COLO668 (cell line): ENCODE data around the gene FCHSD2.
"Not testable (repeated sequence)": the region's sequence is repeated elsewhere in the genome, so short reads cannot be mapped to it uniquely, and the experiment has no call there.

ENCODE experiments used
- DNase-seq: peaks from one replicate; lab custom pipeline; 2025; ENCODE audit not compliant: unreplicated experiment; lab: John Stamatoyannopoulos, UW

FCHSD2 gene

DNA sequence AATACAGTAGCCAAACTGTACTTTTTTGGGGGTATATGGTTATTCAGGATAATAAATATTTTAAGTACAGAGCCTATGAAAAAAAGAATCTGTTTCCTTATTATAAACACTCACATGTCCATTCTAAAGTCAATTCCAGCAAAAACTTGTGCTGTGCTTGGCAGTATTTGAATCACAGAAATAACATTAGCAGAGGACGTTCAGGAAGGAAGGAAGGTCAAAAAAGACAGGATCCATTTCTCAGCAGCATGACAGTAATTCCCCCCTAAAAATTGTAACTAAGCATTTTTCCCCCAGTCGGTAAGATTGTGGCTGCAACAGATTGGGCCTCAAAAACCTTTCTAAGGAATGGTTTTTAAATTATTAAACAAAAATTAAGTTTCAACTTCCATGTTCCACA is 203.1 kb downstream of the FCHSD2 start:
- DNase-seq = no peak

DNA sequence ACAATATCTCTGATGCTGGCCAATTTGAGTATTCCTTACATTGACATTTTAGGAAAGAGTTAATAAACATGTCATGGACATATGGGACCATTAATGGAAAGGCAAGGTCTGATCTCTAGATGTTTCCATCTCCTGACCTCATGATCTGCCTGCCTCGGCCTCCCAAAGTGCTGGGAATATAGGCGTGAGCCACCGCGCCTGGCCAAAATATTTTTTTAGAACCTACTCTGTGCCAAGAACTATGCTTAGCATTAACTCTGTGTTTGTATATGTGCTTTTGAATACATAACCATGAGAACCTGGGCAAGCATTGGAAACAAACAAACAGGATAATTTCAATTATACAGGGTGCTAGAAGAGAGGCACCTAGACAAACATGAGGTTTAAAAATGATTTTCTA is 204.7 kb downstream of the FCHSD2 start:
- no peak for DNase-seq

DNA sequence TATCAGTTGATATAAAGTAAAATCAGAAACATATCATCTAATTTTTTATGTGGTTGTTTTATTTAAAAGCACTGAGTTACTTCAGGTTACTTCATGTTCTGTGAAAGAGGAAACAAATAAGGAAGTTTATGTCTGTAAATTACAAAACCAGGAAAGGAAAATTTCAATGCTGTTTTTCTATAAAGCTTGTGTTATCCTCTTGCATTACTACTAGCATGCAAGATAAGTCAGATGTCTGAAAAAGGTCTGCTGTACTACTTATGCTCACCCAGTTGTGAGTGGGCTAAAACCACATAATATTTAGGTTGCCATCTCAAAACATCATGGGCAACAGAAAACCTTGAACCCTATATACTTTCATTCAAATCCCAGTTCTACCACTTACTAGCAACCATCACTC is 206.4 kb downstream of the FCHSD2 start:
- no peak for DNase-seq

DNA sequence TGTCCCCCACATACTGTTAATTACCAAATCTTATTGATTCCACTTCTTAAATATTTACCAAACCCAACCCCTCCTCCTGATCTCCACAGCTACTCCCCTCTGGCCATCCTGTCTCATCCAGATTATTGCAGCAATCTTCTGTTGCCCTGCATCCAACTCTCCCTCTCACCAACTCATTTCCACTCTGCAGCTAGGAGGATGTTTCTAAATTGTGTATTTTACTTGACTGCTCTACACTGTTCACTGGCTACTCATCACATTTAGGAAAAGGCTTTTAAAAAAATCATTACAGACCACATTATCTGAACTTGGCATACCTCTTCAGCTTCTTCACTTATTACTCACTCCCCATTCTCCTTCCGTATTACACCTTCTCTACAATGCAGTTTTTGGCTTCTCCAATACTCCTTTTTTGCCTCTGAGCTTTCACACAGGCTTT is 210.0 kb downstream of the FCHSD2 start:
- no peak for DNase-seq

DNA sequence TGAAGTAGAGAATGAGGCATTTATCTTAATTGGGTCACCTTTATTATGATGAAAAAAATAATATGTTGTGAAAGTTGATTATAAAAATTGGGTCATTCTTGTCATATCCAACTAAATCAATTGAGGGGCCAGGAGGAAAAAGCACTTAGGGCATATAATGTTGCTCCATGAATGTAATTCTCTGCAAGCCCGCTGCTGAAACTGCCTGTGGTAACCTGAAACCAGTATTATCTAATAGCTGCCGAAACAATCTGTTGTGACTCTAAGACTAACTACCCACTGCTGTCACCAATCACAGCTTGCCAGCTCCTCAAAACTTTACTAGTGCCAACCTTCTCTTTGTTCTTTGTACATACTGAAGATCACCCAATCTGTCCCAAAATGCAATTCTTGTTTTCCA is 212.1 kb downstream of the FCHSD2 start:
- no peak for DNase-seq

DNA sequence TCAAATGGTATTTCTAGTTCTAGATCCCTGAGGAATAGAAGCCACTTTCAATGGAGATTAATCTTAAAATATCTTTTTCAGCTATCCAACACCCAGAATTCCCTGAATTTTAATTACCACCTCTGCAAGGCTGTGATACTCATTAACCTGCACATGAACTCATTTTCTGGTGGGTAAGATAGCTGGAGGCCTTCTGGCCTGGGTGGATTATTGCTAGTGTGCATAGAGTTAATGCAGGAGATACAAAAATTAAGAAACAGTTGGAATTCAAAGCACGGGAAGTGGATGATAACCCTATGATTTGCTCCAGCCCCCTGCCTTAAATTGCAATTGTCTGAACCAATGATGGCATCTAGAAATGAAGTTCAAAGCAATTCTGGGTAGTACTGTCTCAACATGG is 212.9 kb downstream of the FCHSD2 start:
- no peak for DNase-seq

DNA sequence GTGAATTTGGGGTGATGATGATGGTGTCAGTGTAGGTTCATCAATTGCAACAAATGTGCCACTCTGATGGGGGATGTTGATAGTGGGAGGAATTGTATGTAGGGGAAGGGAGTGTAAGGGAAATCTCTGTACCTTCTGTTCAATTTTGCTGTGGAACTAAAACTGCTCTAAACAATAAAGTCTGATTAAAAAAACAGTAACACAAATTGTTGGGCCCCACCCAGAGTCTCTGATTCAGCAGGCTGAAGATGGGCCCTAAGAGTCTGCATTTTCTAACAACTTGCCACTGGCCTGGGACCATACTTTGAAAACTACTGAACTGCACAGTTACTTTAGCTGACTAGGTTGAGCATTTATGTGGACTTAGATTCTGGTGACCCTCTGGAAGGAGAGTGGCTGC is 214.7 kb downstream of the FCHSD2 start:
- DNase-seq = no peak

DNA sequence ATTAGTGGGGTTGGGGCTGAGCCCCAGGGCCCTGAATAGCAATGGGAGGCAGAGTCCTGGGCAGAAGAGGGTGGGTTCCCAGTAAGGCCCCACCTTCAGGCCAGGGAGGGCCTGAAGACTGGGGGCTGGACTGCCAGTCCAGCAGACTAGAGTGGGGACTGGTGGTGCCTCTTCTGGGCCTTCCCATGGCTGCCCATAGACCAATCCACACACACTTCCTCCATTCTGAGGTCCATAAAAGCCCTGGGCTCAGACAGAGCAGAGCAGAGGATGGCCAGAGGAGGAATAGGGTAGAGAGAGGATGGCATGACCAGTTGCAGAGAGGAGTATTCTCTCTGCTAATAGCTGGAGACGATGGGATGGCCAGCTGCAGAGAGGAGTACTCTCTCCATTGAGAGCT is 216.0 kb downstream of the FCHSD2 start:
- no peak for DNase-seq

DNA sequence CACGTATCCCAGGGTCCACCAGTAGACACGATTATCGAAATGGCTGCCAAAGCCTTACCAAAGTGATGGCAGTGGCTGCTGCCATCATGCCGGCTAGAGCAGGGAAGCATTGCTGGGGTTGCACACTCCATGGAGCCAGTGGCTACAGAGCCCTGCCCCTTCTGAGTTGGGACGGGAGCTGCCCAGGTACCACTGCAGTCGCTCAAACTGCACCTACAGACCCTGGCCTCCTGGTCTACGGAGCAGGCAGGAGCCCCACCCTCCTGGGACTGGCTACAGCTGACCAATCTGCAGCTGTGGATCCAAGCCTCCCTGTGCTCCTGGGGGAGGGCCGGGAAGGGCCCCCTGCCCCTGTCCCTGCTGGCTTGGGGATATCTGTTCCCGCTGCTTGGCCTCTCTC is 216.5 kb downstream of the FCHSD2 start:
- no peak for DNase-seq

DNA sequence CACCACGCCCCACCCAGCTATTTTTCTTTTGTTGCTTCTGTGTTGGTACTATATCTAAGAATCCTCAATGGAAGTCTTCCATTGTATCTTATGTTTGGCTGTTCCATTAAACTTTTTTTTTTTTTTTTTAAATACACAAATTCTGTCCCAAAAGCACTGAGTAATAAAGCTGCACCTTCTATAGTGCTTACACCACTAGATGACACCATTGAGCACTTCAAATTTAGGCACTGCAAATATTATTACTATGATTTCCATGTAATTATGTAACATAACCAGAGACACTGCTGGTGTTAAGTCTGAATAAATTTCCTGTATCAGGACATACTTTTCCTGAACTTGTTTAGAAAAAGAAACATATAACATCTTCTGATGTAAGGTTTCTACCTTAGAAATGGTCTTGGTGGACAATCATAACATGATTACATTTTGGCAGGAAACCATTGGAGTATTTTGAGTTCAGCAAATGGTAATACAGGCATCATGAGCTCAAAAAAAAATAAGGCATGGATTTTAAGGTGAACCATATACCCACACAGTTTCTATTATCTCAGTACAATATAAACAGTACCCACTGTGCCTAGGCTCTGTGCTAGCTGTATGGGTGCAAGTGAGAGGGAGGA is 217.4 kb downstream of the FCHSD2 start:
- no peak for DNase-seq

DNA sequence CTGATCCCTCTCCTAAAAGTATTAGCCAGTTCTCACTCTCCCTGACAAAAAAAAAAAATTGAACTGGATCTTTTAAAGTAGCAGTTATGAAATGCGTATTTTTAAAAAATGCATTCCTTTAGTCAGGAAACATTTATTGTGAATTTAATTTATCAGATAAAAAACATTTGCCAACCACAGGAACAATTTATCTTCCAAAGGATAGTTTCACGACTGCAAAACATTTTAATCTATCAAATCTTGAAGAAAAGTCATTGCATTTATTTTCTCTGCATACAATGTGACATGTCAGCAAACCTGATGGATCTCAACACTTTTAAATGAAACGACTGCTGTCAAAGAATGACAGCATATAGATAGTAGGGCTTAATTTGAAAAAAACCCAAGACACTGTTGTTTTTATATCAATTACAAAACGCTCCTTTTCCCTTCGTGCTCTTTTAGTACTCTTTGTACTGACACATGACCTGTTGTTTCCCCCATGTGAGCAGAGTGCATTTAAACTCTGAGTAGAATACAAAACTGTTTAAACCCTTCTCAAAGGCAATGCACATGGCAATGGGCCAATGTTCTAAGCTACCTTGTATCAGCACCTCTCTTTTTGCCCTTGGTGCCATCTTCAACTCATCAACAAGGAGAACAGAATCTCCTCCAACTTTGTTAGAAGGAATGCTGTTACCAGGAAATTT is 220.9 kb downstream of the FCHSD2 start:
- no peak for DNase-seq

DNA sequence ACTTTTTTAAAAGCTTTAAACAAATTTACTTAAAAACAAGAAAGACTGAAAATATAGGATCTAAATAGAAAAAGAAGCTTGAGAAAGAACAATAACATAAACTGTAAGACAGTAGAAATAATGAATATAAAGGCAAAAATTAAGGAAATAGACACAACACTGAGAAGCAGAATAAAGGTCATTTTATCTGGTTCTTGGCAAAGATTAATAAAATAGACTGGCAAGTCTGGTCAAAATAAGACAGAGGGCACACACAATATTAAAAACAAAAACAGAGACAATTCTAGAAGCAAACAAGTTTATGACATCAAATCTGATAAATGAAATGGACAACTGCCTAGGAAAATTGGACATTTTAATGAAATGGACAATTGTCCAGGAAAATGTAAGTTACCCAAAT is 222.1 kb downstream of the FCHSD2 start:
- no peak for DNase-seq

DNA sequence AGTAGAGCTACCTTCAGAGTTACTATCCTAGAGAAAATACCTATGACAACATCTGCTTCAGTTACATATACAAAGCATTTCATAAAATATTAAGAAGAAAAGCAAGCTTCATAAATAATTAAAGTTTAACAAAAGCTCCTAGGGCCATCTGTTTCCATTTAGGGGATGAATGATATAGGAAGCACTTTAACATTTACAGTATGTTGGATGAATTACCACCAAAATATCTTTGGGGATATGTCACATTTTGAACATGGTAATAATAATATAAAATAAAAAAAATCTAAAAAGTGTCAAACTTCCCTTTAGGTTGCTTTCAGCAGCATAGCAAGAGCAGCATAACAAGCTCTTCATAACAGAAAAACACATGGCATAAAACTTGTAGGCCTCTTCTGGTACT is 223.3 kb downstream of the FCHSD2 start:
- no peak for DNase-seq

DNA sequence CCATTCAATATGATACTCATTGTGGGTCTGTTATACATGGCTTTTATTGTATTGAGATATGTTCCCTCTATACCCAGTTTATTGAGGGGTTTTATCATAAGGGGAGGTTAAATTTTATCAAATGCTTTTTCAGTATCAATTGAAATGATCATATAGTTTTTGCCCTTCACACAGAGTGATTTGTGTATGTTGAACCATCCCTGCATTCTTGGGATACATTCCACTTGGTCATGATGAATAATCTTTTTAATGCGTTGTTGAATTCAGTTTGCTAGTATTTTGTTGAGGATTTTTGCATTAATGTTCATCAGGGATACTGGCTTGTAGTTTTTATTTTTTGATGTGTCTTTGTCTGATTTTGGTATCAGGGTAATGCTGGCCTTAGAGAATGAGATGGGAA is 229.9 kb downstream of the FCHSD2 start:
- DNase-seq = no peak

DNA sequence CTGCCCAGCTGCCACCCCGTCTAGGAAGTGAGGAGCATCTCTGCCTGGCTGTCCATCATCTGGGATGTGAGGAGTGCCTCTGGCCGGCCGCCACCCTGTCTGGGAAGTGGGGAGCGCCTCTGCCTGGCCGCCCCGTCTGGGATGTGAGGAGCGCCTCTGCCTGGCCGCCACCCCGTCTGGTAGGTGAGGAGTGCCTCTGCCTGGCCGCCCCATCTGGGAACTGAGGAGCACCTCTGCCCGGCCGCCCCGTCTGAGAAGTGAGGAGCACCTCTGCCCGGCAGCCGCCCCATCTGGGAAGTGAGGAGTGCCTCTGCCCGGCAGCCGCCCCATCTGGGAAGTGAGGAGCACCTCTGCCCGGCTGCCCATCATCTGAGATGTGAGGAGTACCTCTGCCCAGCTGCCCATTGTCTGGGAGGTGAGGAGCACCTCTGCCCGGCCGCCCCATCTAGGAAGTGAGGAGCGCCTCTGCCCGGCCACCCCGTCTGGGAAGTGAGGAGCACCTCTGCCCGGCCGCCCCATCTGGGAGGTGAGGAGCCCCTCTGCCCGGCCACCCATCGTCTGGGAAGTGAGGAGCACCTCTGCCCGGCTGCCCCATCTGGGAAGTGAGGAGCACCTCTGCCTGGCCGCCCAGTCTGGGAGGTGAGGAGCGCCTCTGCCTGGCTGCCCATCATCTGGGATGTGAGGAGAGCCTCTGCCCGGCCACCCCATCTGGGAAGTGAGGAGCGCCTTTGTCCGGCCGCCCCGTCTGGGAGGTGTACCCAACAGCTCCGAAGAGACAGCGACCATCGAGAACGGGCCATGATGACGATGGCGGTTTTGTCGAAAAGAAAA is 232.3 kb downstream of the FCHSD2 start:
- not testable (repeated sequence) for DNase-seq

DNA sequence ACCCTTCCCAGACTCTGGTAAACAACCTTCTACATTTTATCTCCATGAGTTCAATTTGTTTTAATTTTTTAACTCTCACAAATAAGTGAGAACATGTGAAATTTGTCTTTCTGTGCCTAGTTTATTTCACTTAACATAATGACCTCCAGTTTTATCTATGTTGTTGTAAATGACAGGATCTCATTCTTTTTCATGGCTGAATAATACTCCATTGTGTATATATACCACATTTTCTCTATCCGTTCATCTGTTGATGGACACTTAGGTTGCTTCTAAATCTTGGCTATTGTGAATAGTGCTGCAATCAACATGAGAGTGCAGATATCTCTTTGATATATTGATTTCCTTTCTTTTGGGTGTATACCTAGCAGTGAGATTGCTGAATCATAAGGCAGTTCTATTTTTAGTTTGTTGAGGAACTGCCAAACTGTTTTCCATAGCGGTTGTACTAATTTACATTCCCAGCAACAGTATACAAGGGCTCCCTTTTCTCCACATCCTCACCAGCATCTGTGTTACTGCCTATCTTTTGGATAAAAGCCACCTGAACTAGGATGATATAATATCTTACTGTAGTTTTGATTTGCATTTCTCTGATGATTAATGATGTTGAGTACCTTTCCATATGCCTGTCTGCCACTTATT is 234.0 kb downstream of the FCHSD2 start:
- DNase-seq = no peak

DNA sequence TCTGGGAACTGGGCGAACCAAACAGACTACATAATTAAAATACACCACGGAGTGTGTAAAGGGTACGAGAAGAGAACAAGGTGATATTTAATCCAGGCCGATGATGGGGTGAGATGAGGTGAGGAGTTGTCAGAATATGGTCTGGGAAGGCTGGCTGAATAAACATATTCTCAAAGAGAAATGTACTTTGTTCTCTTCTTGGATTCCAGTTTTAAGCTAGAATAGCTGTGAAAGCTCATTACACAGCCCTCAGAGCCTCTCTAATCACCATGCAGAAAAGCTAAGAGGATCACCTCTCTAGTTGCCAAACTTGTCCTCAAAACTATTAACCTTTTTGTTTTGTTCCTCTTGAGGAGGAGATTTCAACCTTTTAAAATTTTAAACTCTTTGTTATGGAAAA is 238.1 kb downstream of the FCHSD2 start:
- no peak for DNase-seq

DNA sequence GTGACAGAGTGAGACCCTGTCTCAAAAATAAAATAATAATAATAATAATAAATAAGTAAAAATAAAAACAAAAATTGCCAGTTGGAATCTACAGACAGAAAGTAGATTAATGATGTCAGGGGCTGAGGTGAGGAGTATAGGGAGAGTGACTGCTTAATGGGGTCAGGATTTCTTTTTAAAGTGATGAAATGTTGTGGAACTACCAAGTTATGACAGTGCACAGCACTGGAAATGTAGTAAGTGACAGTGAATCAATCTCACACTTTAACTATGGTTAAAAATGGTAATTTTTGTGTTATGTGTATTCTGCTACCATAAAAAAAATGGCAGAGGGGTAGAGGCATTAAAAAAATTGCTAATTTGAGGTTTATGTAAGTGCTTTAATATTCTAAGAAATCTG is 240.7 kb downstream of the FCHSD2 start:
- DNase-seq = no peak

DNA sequence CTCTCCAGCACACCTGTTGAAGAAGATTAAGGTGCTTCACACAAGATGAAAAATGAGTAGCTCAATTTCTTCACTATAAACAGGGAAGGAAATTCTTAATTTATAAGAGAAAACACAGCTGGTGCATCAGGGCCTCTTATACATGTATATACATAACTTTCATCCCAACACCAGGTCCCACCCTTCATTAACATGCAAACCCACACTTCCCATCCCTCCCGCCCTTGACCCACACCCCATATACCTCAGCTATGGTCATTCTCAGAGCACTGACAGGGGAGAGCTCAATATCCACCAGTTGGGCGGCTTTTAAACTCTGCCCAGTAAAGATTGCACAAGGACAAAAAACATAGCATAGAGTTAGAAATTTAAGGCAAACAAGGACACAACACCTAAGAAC is 242.1 kb downstream of the FCHSD2 start:
- no peak for DNase-seq

DNA sequence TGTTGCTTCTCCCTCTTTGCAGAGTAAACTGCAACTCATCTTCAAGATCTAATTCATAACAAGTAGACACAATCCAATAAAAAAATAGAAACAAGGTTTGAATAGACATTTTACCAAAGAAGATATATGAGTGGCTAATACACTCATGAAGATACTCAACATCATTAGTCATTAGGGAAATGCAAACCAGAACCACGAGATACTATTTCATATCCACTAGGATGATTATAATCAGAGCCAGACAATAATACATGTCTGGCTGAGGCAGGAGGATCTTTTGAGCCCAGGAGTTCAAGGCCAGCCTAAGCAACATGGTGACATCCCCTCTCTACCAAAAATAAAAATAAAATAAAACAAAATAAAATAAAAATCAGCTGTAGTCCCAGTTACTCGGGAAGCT is 242.9 kb downstream of the FCHSD2 start:
- no peak for DNase-seq

DNA sequence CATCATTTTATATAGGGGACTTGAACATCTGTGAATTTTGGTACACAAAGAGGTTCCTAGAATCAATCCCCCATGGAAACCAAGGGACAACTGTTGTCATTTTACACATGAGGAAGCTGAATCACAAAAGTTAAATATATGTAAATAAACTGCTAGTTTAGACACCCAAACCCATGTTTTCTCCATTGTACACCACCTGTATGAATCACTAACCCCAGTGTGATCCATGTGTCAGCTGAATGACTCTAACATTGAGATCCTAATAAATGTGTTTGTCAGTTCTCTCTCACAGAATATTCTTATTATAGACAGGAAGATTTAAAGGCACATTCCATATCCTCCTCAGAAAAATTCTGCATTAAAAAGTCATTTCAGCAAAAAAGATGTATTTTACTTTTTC is 244.6 kb downstream of the FCHSD2 start:
- DNase-seq = no peak

DNA sequence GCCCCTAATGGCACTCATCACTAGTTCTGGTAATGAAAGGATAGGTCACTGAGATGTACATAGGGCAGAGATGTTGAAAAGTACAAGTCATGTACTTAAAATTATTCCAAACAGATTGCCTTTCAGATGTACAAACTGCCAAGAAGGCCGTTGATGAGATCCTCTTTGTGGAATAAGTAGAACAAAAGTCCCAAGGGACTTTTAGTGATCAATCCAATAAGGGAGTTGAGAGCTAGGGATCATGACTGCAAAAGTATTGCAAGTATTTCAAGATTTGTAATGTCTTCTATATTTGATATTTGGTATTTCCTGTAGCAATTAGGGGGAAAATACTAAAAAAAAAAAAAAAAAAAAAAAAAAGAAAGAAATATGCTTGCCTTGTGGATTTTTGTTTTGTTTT is 245.7 kb downstream of the FCHSD2 start:
- DNase-seq = no peak
